HG03103 (cell line): Measurements from ENCODE around the gene DYNC1I1.

Experiments used
- ATAC-seq: cut with Tn5 transposase; IDR thresholded peaks from one replicate; pipeline ENCODE4 v1.9.1; 2021; ENCODE audit warnings: low read depth; ENCODE audit not compliant: unreplicated experiment

The DYNC1I1 gene

DNA sequence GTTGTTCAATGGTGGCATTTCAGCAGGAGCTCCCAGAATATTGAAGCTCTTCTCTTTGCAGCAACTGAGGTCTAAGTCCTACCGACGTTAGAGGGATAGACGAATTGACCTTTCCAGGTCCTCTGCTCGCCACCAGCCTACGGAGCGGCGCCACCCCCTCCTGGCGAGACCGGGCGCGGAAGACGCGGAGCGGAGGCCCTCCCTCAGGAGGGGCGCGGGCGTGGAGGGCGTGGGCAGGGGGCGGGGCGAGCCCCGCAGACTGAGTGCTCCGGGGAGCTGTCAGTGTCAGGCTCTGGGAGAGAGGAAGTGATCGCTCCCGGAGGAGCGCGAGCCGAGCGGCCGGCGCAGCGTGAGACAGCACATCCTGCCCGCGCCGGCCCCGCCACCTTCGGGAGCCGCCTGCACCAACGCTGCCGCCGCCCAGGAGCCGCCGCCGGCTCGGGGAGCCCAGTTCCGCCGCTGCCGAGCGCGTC is at the start of gene DYNC1I1:
Gene DYNC1I1, plus strand, starts transcription at position 257 of the 473 bp plus-strand sequence. CDS start 32,176 bp downstream, outside the sequence.
- peak; percentile 91 for ATAC-seq

DNA sequence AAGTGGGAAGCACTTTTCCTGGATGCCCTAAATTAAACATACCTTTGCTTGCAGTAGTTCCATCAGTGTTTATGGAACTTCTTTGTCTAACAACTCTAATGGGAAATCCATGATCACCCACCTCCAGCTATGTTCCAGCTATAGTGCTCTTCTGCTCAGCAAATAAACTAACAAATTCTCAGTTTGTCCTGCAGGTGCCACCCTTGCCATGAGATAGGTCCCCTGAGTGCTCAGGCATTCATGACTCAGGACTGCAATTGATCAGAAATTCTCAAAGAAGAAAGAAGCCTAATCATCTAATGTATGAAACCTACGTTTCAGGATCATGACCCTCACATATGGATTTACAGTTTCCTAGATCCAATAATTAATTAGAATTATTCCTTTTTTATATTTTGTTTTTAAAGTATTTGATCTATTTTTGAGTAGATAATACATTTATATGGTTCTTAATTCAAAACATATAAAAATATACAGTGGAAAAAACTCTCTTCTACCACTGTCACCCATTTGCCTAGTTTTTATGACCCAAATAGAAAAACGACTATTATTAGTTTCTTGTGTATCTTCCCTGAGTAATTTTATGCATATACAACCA is 48.7 kb upstream of the DYNC1I1 start:
- ATAC-seq: no peak

DNA sequence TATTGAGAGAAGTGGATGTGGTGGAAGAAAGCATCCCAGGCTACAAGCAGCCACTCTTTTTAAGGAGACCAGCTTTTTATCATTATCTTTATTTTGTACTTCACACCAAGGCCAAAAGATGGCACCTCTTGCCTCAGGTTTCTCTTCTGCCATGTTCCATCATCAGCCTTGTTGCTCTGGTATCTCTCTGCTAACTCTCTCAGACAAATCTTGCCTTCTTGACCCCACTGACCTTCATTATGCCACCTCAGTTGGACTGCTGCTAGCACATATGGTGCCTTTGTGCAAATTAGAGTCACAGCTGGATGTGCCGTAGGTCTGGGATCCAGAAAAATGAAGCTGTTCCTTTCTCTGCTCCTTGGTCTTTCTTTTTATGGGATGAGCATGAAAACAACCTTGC is 47.1 kb upstream of the DYNC1I1 start:
- ATAC-seq: no peak

DNA sequence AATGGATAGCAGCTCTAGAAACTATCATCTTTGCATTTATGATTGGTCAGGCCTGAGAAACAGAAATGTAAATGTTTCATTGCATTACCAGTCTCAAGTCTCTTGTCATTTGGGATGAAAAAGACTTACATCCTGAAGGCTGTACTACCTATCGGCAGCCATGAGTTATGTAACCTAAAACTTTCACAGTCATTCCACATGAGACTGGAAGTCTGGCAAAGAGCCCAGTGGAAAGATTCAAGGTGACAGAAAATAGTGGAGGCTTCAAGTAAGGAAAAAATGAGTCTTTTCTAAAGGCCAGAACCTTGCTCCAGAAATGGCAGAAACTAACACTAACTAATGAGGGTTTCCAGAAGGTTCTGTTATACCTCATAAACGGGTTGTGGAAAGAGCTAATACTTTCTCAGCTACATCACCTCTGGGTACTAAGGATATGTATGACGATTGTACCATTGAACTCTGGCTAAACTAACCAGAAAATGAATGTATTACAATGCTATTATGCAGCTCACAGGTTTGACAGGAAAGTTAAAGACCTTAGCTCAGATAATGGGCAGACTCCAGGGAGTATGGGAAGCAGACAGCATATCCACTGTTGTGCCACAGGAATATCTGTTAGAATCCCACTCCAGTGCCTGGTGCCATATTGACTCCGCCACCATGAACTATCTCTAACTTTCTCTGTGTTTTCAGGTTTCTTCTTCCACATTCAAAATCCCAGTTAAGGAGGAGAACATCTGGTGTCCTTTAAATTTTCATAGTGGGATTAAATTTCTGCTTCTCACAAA is 41.7 kb upstream of the DYNC1I1 start:
- no peak for ATAC-seq

DNA sequence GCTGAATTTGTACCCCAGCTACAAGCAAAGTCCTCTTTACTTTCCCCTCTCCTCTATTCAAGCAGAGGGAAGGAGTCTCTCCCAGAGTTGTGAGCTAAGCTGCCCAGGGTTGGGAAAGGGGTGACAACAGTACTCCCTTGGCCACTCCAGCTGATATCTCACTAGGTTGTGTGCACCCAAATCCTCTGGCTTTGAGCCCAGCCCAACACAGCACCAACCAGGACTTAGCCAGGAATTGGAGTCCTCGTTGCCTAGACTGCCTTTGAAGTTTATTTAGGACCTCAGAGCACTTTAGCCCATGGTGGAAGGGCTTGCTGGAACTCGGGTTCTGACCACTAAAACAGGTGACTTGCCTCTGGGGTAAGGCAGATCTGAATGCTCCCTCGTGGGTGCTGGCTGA is 35.7 kb upstream of the DYNC1I1 start:
- no peak for ATAC-seq

DNA sequence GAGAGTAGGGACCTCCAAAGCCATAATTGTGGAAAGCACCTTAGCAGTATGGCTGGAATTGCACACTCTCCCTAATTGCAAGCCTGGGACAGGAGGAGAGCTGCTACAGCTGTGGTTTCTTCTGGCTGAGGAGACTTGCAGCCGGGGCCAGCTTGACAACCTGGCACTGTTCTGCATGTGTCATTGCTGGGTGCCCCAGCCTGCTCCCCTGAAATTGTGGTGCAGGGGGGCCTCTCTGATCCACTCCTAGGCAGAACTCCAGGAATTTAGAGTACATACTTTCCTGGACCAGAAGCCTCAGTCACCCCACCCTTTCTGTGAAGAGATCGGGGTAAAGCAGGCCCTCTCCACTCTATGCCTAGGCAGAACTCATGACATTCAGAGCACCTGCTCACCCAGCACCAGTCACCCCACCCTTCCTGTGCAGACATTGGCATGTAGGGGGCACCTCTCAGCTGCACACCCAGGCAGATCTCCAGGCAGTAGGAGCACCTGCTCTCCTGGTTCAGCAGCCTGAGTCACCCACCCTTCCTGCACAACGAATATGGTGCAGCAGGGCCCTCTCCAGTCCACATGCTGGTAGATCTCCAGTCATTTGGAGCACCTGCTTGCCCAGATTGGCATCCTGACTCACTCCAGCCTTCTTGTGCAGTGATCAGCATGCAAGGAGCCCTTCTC is 34.4 kb upstream of the DYNC1I1 start:
- ATAC-seq: no peak

DNA sequence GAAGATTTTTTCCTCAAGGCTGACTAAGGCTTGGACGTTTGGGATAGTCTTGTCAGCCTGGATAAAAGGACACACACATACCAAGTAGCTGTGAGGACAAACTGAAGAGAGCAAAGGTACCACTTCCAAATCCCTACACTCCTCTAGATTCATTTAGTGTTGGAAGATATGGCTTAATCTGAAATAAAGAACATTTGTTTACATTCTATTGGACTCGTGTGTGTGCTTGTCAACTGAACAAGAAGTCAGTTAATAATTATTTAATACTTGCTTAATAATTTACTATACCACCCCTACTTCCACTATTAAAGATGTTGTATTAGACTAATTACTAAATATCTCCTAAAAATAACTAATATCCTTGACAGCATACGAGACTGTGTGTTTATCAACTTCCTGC is 23.3 kb upstream of the DYNC1I1 start:
- ATAC-seq: no peak

DNA sequence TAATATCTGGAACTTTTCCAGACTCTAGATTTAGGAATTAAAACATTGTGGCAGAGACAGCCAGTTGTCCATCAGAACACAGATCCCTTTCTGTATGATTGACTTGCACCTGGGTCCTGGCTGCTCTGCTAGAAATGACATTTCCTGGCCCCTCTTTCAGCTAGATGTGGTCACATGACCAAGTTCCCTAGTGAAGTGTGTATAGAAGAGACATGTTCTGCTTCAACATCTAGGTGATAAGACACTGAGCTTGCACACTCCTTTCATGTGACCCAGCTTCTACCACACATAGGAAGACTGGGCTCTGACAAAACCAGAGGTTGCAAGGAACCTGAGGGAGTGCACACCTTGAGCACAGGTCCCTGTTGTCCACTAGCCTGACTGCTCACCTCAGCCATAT is 22.8 kb upstream of the DYNC1I1 start:
- ATAC-seq: no peak

DNA sequence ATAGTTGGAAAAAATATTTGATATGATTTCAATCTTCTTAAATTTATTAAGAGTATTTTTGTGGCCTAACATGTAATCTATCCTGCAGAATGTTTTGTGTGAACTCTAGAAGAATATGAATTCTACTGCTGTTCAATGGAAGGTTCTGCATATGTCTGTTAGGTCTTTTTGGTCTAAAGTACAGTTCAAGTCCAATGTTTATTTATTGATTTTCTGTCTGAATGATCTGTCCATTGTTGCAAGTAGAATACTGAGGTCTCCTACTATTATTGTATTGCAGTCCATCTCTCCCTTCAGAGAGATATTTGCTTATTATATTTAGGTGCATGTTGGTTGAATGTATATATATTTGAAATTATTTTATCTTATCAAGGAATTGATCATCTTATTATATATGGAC is 18.9 kb upstream of the DYNC1I1 start:
- ATAC-seq: no peak

DNA sequence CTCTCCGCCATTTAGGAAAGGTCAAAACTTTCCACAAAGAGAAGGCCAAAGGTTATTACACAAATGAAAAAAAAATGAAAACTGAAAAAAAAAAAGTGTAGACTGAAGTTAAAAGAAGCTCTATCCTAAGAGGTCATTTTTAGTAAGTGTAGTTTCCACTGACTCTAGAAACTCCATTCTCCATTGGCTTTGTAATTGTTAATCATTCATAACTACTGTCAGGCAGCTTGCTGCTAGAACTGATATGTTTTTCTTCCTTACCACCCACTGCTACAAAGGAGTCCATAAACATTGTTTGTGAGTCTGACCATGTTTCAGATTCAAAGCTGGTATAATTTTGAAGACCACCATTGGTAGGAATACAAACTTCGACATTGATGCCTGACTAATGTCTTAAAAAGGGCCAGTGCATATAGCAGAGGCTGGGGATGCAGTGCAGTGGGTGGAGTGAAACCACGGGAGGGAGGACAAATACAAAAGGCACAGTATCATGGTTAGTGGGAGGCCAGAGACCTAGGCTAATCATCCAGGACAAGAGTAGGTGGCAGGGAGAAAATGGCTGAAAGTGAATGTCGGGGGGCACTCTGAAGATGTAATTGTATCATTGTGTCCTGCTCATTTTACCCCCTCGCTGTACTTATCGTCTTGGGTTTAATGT is 16.9 kb upstream of the DYNC1I1 start:
- ATAC-seq: no peak

DNA sequence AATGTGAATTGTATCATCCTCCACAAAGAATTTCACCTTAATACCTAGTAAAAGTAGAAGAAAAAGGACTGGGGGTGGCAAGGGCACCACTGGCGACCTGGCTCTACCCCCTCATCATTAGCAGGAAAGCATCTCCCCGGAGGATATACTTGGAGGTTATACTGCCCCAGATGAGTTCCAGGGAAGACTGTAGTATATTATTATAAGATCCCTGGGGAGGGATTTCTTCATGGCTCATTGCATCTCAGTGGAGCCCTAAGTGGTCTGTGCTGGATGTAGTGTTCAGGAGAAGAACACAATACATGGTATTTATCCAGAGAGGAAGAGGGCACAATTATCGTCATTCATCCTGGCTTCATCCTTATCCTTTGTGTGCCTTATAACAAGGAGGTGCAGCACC is 14.2 kb upstream of the DYNC1I1 start:
- no peak for ATAC-seq

DNA sequence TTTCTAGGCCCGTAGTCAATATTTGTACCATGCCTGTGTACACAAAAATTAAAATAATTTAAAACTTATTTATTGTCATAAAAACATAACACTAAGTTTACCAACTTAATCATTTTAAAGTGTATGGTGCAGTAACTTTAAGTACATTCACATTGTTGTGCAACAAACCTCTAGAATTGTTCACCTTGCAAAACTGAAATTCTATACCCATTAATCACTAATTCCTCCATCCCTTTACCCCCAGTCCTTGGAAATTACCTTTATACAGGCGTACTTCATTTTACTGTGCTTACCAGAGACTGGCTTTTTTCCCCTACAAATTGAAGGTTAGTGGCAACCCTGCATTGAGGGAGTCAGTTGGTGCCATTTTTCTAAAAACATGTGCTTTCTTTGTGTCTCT is 6.3 kb upstream of the DYNC1I1 start:
- ATAC-seq: no peak

DNA sequence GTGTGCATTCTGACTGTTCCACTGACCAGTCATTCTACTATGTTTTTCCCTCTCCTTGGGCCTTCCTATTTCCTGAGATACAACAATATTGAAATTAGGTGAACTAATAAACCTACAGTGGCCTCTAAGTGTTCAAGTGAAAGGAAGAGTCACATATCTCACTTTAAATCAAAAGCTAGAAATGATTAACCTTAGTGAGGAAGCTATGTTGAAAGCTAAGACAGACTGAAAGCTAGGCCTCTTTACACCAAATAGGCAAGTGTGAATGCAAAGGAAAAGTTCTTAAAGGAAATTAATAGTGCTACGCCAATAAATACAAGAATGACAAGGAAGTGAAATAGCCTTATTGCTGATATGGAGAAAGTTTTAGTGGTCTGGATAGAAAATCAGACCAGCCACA is 5.7 kb upstream of the DYNC1I1 start:
- no peak for ATAC-seq

DNA sequence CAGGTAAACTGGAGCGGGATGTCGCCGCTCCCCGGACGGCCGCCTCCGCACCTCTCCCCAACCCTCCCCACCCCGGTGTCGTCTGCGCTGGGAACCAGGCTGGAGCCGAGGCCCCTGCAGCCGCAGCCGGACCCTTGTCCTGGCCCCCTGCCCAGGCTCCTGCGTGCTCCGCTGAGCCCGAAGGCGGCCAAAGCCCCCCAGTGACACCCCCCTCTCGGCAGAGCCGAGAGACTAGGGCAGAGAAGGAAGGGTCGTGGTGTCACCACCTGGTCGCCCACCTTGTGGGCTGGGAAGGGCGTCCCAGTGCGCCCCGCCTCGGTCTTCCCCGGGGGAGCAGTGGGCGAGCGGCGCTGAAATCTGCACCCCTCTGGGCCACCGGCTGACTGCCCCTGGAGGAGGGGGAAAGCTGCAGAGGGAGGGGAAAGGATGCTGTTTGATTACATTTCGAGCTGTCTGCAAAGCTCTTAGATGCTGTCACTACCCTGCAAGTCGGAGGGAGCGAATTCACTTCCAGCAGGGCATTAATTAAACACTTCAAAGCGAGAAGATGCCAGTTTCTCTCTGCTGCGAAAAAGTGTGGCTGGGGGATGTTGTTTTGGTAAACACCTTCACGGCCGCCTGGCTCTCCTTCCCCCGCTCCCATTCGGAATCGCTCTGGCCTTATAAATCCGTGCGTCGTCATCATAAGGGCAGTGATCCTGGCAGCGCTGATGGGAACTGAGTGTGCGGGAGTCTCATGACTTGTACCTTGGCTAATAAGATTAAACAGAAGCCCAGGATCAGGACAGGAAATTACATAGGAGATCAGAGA is 622 bp downstream of the DYNC1I1 start:
- no peak for ATAC-seq

DNA sequence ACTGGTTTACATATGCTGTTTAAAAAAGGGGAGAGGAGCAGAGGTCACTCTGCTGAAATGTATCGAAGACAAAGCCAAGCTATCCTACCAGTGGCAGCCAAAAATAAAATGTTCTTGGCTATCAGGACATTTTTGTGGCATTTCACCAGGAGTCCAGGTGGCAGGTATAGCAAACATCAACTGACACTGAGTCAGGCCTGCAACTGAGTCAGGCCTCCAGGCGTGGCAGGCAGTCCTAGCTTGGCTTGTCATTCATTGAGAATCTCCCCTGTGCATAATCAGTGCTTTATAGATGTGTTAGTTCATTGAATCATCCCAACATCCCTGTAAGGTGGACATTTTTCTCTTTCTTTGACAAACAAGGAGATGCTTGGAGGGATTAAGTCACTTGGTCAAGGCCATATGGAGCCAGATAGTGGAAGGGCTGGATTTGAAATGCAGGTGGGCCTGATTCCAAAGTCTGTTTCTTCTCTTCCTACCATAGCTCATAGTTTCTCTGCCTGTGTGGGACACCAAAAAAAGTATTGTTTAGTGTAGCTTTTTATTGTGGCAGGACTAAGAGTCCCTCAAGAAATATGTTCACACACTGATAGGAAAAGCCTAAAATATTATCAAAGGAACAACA is 4.3 kb downstream of the DYNC1I1 start:
- no peak for ATAC-seq

DNA sequence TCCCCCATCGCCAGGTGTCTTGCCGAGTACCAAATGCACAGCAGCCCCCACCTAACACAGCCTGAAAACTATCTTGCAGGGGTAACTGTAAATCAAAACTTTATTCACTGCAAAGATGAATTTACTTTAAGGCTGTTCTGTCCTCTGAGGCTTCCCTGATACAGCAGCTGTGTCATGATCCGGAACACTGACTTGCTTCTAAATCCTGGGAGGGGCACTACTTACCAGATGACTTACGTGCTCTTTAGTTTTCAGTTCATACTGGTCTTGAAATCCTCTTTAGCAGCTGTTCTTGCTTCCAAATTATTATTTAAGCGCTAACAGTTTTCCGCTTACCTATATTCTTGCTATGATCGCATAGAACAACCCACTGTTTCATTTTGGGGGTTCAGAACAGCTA is 4.9 kb downstream of the DYNC1I1 start:
- no peak for ATAC-seq

DNA sequence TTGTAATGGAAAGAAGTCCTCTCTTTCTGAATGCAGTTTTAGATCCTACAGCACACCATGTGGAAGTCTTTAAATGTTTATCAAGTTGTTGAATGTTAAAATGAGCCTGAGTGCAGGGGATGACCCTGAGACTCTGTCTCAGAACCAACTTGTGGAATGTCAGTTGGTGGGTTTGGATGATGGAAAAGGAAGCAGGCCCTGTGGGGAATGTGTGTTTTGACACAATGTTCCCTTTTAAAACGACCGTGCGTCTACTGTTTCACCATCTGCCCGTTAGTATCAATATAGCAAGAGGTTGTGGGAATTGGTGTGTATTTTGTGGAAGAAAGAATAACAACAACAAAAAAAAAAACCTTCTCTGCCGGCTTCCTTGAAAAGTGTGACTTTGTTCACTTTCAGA is 8.3 kb downstream of the DYNC1I1 start:
- ATAC-seq: no peak

DNA sequence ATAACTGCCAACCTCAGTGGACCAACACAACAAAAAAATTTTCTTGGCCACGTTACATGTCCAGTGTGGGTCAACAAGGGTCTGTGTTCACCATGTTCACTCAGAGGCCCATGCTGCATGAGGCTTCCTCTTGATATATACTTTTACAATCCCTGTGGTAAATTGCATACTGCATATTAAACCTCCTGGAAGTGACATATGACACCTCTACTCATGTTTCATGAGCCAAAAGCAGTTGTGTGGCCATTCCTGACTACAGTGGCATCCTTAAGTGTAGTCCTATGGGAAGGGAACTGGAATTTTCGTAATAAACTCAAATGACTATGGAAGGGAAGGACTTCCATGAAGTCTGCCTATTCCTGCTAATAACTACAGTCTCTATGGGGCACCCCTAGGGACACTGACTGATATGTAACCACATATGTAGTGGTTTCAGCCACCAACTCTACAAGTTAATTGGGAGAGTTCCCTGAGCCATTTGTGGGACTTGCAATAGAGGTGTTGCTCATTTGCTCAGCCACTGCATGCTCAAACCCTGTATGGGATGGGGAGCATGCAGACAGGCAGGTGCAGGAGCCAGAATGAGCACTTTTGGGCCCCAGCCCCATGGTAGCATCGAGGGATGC is 9.7 kb downstream of the DYNC1I1 start:
- ATAC-seq: no peak

DNA sequence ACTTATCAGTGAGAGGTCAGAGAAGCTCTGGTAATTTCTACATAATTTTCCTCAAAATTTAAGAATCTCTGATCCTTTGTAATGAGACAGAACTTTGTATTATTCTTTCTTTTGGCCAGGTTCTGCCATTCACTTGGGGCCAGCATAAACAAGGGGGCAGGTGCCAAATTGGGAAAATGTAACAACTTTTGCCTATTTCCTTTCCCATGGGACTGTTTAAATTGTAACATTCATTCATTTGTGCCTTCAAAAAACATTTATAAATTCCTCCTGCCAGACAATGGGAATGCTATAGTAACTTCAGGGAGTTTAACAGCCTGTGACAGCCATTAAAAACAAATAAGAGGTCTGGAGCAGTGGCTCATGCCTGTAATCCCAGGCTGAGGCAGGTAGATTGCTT is 12.4 kb downstream of the DYNC1I1 start:
- ATAC-seq: no peak
